OCI-M1 (cell line): Measurements from ENCODE around the gene DCST1.
A peak's percentile ranks its signal among the peaks of the same experiment; 100 is the strongest.

Source experiments
- DNase-seq: peaks from one replicate; lab custom pipeline; 2025; lab: John Stamatoyannopoulos, UW

DCST1 gene

DNA sequence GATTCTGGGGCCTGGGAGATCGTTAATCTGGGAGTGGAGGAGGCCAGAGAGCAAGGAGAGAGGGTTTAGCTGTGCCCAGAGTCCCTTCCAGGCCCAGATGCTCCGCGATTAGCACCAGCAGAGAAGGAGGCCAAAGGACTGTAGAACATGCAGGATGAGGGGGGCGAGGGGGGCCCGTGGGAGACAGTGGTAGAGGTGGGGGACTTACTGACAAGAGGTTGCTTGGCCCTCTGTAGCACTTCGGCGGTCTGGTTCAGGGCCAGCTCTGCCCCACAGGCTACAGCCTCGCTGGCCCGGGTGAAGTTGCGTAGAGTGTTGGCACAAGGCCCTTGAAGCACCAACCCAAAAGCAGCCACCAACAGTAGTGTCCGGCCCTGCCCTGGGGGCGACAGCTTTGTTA, 738 bp upstream of the DCST1 start:
- DNase-seq, result no peak

DNA sequence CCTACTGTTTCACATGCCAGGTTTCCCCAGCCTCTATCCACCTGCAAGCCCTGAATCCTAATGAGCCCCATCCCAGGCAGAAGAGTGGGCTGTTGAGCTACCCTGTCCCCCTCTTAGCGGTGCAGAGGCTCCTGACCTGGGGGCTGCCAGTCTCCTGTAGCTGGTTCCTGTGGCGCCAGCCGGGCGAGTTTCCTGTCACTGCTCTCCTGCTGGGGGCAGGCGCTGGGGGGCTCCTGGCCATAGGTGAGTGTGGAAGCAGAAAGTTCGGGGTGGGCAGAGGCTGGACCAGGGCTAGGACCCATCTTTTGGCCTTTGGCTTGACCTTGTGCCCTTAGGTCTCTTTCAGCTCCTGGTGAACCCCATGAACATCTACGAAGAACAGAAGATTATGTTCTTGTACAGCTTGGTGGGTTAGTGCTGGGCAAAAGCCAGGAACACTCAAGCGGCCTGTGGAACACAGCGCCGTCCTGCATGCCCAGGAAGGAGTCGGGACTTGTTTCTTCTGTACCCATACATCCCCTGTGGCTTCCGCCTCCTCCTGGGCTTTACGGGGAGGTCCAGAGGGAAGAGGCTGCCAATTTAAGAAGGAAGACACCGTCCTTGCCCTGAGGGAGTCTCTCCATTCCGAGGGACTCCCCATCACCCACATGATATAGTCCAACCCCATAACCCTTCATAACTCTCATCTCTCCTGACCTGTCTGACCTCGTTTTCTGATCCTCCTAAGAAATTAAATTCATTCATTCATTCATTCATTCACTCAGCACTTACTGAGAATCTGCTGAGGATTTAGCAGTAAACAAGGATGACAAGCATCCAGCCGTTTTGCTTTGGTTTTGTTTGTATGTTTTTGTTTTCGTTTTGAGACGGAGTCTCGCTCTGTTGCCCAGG, 939 bp downstream of the DCST1 start:
- DNase-seq, result no peak

DNA sequence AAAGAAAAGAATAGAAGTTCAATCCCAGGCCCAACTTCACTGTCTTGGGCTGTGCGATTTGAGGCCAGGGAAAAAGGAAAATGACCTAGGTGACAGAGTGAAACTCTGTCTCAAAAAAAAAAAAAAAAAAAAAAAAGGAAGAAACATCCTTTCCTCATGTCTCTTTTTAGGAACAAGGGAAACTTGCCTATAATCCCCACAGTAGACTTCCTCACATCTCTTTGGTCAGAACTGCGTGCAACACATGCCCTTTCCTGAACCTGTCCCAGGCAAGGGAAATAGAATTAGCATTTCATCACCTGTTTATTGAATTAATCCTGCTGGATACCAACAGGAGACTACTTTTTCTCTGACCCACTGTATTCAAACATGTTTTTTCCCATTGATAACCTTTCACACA, 2.3 kb downstream of the DCST1 start:
- DNase-seq, result no peak

DNA sequence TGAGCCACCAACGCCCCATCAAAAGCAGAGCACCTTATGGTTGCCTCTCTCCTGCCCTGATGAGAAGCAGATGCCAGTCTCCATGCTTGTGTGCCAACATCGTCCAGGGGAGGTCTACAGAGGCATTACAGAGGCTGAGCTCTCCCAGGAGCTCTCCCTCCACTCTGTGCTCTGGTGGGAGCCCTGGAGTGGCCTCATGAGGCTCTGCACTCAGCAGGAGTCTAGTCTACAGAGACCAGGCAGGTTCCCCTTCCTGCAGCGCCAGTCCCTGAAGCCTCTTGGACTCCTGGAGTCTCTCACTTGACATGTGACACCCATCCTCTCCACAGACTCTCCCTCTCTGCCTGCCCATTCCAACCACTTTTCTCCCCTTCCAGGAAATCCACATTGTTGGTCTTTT, 3.4 kb downstream of the DCST1 start:
- DNase-seq, result no peak

DNA sequence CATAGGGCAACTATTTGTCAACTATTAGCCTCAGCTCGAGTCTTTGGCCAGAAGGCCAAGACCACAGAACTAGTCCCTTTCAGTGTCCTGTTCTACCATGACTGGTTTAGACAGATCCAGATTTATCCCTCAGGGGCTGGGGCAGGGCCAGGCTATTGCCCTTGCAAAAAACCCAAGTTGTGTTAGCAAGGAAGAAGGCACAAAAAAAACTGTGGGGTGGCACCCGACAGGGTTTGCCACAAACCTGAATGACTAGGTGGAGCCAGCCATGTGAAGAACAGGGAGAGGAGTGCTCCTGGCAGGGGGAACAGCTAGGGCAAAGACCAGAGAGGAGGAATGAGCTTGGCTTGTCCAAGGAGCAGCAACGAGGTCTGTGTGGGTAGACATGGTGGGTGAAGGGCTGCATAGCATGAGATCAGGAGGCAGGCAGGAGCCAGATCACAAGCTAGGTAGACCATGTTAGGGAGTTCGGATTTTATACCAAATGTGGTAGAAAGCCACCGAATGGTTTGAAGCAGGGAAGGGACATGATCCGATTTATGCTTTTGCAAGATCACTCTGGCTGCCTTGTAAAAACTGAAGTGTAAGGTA, 4.3 kb downstream of the DCST1 start:
- no peak for DNase-seq

DNA sequence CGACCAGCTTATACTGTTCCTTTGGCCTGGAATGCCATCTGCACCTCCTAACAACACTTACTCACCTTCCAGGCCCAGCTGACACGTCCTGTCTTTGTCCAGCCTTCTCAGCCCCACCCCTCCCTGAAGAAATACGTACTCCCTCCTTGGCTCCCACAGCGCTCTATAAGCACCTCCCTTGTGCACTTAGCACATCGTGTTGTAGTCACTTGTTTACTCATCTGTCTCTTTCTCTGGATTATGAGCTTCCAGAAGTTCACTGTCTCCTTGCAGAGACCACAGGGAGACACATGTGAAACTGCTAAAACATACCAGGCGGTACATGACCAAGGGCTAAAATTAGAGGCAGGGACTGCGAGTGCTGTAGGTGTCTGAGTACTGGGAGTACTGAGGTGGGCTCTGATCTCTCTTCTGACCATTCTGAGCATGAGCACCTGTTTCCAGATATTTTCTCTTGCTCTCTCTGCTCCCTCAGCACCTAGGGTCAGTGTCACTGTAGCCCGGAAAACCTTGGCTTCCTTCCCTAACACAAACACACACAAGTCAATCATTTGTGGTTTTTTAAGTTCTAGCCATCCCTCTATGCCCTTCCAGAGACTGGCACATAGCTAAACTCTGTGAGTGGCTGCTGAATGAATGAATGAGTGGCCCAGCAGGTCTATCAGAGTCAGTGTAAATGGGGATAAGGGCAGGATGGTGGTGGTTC, 5.1 kb downstream of the DCST1 start:
- DNase-seq, result no peak

DNA sequence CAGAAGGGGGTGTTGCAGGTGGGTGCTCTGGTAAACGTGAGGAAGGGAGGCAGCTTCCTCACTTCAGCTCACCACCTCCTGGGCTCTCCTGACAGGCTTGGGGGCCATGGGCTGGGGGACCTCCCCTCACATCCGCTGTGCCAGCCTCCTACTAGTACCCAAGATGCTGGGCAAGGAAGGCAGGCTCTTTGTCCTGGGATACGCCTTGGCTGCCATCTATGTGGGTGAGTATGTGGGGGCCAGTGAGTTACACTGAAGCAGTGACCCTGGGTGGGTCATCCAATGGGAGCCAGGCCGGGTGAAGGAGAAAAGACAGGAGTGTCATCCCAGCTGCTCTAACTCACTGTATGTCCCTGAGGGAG, 5.7 kb downstream of the DCST1 start:
- no peak for DNase-seq

DNA sequence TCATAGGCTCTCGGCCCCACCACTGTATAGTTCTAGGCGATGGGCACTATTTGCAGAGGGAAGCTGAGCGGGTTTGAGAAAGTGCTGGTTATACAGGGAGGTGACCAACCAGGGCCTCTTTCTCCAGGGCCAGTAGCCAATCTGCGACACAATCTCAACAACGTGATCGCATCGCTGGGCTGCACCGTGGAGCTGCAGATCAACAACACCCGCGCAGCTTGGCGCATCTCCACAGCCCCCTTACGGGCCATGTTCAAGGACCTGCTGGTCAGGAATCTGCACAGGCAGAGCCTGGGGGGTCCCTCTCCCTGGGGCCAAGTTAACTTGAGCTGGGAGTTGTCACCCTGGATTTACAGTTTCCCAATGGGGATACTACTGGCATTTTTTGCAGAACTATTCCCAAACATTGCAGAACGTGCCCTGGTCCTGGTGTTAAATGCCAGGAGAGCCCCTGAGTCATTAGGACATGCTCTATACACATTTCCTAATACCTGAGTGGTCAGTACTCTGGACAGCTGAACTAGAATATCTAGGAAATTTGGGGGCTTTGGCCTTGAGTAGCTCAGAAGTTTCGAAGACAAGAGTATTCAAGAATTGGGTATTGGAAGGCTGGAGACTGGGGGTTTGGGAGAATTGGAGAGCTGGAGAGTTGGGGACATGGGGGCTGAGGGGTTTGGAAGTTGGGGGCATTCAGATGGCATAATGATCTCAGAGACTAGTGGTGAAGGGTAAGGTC, 6.9 kb downstream of the DCST1 start:
- DNase-seq, result no peak

DNA sequence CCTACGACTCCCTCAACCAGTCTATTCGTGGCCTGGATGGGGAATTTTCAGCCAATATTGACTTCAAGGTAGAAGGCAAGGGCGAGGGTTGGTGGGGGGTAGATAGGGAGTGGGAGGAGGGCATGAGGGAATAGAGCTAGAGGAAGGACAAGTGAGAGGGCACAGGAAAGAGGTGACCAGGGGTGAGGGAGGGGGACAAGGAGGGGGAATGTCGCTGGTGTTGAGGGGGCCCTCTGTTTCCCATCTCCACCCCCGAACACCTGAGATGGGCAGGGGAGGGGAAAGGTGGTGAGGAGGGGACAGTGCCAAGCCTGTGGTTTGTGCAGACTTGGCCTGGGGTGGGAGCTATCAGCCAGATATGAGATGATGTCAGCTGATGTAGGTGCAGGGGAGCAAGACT, 9.2 kb downstream of the DCST1 start:
- no peak for DNase-seq

DNA sequence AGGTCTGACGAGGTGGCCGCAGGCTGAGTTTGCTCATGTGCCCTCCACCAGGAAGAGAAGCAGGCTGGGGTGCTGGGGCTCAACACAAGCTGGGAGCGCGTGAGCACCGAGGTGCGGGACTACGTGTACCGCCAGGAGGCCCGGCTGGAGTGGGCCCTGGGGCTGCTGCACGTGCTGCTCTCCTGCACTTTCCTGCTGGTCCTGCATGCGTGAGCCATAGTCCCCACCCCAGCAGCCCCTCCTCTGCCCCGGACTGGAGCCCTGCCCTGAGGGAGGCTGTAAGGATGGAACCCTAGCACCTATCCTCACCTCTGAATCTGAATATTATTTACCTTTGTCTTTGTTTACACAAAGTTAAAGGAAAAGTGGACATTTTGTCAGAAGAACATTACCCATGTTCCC, 9.7 kb downstream of the DCST1 start:
- DNase-seq, result no peak

DNA sequence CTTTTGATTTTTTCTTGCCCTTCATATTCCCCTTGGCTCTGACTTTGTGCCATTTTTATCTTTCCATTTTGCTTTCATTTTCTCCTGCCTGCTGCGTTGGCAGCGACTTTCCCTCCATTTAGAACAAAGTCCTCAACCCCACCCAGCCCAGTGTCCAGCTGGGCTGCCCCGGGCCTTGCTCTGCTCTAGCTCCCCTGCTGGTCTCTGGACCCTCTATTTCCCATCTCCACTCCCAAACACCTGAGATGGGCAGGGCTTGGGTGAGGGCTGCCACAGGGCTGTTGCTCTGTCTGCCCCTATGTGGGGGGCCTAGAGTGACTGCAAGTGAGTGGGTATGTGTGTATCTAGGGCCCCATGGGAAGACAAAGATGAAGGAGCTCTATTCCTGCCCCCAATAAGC, 10.2 kb downstream of the DCST1 start:
- DNase-seq, result no peak

DNA sequence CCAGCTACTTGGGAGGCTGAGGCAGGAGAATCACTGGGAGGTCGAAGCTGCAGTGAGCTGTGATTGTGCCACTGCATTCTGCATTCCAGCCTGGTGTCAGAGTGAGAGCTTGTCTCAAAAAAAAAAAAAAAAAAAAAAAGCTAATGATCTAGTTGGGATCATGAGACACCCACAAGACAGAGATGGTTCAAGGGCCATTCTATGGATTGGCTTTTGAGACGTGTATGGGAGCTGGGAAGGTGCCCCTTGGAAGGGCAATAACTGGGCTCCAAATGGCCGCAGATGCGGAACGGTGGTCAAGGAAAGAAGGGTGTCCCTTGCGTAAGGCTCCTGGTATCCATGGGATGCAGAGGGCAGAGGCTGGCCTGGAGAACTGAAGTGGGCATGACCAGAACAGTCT, 10.7 kb downstream of the DCST1 start:
- no peak for DNase-seq

DNA sequence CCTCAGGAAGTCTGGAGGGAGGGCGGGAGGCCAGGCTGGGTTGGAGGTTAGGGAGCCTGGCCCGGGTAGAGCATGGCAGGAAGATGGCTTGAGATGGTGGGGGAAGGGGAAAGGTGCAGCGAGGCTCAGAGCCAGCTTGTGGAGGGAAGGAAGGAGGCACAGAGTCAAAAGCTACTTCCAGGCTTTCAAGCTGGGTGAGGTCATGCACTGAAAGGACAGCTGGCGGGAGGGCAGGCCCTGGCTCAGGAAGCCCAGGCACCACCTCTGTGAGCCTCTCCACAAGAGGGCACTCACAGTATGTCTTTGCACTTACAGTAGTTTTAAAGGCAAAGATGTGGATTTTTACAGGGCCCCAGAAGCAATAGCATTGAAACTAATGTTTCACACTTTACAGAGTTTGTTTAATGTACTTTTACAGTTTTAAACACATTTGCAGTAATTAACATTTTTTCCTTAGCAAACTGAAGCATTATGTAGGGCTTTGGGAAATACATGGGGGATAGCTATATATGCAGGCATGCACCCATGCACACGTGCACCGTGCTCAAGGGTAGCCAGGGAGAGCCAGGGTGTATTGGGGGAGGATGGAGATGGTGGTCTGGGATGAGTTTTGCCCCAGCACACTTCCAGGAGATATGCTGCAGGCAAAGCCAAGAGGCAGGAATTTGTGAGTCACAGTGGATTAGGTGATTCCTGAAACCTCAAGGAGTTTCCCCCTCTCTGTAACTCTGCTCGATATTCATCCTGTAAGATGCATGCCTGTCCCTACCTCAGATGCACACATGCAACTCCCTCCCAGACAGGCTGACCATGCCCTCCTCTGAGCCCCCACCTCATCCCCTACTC, 11.4 kb downstream of the DCST1 start:
- peak; percentile 93 for DNase-seq

DNA sequence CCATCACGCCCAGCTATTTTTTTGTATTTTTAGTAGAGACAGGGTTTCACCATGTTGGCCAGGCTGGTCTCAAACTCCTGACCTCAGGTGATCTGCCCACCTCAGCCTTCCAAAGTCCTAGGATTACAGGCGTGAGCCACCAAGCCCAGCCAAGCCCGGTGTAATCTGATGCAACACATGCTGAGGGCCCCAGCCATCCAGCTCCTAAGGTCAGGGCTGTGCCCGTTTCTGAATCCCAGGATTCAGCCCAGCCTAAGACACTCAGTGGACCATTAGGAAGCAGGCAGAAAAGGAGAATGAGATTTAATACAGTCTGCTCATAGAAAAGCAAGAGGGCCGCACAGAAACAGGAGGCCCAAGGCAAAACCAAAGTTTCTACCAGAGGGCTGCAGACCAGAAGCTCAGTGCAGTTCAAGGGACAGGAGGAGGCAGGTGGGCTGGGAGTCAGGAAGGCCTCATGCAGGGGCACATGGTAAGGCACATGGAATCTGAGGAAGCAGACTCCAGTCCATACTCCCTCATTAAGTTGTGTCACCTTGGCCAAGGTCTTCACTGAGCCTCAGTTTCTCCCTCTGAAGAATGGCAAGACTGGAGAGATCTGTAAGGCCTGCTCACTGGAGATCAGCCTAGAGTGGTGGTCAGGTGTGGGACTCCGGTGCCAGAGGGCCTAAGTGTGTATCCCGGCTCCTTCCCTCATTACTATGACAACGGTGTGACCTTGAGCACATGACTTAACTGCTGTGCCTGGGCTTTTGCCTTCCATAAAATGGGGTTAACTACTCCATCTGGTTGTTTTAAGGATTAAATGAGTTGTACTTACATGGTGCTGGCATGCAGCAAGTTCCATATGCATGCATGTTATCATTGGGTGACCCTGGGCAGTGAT, 15.1 kb downstream of the DCST1 start:
- no peak for DNase-seq

DNA sequence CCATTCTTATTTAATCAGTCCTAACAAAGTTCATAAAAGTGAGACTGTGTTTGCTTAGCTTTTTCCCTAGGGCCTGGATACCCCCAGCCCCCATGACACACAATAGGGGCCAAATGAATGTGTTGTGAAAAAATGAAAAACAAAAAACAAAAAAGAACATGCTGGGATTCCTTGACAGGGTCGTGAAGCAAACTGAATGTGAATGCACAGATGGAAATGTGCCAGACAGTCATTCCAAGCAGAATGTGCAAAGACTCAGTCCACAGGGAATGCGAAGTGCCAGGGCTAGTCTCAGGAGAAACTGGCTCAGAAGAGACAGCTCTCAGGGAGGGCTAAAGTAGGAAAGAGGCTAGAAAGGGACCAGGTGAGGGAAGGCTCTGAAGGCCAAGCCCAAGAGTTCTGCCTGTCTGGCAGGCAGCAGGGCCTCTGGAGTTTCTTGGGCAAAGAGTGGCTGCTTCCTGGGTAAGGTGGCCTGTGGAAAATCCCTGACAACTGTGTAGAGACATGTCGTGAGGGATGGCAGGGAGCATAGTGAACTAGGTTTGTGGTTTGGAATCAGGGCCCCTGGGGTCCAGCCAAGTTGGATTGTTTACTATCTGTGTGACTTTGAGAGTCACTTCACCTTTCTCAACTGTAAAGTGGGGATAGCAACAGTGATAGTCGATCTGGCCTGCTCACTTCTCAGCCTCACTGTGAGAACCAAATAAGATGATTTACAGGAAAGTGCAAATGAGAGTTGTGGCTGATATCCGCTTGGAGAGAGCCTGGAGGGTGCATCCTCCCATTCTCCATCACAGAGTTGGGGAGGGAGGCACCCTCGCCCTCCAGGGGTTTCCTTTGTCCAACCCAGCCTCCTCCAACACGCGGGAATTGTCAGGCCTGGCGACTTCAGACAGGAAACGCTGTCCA, 16.3 kb downstream of the DCST1 start:
- no peak for DNase-seq

DNA sequence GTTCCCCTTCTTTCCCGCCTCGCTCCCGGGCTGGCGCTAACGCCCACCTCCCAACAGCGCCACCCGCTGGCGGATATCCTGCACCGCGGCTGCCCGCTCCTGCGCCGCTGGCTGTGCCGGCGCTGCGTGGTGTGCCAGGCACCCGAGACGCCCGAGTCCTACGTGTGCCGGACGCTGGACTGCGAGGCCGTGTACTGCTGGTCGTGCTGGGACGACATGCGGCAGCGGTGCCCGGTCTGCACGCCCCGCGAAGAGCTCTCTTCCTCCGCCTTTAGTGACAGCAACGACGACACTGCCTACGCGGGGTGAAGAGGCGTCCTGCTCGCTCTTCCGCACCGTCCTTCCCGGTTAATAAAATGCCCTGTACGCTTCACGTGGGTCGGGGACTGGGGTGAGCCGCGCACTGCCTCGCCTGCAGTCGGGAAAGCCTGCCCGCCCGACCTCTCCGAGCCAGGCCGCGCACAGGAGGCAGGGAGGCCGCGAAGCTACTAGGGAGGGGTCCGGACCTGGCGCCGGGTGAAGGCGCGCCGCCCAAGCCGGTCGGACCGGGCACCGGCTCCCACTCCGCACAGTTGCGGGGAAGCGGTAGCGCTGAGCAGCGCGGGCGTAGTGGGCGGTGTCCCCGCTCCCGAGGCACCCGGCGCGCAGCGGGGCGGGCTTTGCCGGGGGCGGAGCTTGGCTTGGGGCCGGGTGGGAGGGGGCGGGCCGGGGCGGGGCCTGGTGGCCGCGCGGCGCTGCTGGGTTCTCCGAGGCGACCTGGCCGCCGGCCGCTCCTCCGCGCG, 17.1 kb downstream of the DCST1 start, which contains the start of gene ADAM15:
Gene ADAM15 (plus strand): TSS at position 757 of the 782 bp plus-strand sequence. CDS start 71 bp downstream, outside the sequence.
- DNase-seq, result peak; percentile 96

DNA sequence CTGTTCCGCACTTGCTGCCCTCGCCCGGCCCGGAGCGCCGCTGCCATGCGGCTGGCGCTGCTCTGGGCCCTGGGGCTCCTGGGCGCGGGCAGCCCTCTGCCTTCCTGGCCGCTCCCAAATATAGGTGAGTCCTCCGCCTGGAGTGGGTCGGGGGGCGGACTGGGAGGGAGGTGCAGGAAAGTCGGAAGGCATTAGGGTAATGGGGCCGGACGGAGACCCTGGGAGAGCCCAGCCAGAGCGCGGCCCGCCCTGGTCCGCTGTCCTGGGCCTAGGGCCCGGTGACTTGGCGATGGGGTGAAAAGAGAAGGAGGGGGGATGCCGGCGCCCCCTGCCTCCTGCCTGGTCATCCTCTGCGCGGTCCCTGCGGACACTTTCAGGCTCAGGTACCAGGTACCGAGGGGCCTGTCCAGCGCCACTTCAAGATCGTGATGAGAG, 17.7 kb downstream of the DCST1 start:
- DNase-seq, result no peak

DNA sequence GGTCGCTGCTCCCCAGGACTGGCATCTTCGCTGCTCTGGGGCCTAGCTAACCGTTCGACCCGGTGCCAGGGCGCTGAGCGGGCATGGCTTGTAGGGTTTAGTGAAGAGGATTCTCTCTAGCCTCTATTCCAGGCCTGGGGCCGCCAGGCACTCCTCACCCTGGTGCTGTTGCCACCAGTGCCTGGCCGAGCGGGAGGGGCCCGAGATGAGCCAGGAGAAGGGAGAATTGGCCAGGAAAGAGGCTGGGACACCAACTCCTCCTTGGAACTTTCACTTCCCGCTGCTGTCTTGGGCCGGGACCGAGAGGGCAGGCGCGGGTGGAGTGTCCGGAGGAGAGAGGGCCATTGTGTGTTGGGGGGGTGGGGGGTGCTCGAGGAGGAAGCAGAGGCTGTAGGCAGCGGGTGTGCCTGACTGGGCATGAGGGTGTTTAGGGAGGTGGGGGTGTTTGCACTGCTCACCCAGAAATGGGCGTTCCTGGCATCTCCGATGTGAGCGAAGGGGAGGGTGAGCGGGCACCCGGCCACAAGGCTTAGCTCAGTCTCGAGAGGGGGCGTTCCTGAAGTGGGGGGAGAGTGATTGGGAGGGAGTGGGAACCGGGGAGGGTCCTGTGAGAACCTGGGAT, 18.3 kb downstream of the DCST1 start:
- DNase-seq, result peak; percentile 56
